Measurements from ENCODE around the gene NHSL2.
"Not testable (repeated sequence)": the region's sequence is repeated elsewhere in the genome, so short reads cannot be mapped to it uniquely, and the experiment has no call there.

NHSL2 gene

DNA sequence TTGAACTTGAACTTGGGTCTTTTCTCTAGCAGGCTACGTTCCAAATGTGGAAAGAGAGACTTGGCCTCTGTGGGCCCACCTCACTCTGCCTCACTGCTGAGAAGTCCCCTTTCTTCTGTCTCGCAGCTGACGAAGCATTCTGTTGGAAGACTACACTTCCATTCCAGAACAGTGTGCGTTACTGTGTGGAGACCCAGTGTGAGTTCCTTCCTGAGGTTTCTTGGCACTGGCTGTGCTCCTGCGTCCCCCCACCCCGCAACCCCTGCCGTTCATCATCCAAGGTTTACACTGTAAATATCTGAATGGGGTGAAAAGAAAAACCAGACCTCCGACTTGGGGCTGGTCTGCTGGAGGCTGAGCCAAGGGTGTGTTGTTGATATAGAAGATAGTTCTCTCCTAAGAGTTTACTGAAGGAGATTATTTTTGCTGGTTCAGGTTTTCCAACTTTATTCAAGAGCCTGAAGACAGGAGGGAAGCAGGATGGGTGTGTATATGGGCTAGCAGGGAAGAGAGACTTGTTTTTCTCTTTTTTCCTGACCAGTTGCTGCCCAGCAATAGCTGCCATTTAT lies 34.7 kb downstream of the NHSL2 start:
- H3K27ac Mint-ChIP-seq: no peak overlapping the region
- H3K27me3 Mint-ChIP-seq: peaks cover 6% of the 10 kb centered on the region
- no peaks in the 10 kb centered on the region for H3K36me3 Mint-ChIP-seq
- no peaks in the 10 kb centered on the region for H3K4me1 Mint-ChIP-seq
- H3K9me3 Mint-ChIP-seq: peaks cover 4% of the 10 kb centered on the region
- ATAC-seq: no peak
- no peak overlapping the region for H3K4me3 Mint-ChIP-seq

DNA sequence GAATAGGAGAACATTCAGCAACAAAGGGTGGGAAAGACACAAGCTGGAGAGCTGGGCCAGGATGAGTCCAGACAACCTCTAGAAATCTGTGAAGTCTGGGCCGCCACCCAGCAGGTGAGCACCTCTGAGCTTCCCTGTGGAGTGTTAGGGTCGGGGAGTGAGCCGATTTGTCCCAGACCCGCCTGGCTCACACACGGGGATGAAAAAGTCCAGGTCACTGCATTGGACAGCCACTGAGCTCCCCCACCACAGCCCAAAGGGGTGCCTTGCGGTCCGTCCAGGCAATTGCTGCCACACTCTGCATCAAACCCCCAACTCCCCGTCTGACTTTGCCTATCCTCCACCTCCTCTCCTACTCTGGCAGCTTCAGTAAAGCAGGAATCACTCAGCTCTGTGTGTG lies 38.7 kb downstream of the NHSL2 start:
- Mint-ChIP-seq H3K9me3 (no peaks in the 10 kb centered on the region), H3K36me3 (no peaks in the 10 kb centered on the region), H3K4me3 (no peak overlapping the region), H3K27me3 (no peaks in the 10 kb centered on the region), H3K27ac (no peak overlapping the region), H3K4me1 (no peaks in the 10 kb centered on the region)
- no peak for ATAC-seq

DNA sequence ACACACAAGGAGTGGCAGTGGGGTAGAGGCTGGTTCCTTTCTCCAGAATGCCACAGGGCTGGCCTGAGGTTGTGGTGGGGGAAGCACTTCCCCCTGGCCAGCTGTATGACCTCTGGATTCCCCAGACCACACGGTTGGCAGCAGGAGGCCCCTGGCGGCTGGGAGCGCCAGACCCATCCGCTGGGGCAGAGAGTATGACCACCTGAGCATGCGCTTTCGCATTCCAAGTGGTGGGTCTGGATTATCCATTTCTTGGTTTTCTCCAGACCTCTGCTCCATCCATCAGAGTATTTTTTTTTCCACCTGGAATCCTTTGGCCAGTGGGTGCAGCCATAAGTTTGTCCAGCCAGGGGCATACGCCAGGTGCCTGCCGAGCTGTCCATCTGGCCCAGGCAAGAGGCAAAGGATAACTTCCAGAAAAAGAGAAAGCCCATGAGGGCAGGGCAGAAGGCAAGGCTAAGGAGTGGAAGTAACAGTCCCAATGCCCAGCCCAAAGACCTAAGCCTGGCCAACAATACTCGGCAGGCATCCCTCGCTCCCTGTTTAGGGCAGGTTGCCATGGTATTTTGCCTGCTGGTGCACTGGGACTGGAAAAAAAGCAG lies 39.3 kb downstream of the NHSL2 start:
- H3K4me1 Mint-ChIP-seq: no peaks in the 10 kb centered on the region
- no peaks in the 10 kb centered on the region for H3K9me3 Mint-ChIP-seq
- H3K27me3 Mint-ChIP-seq: no peaks in the 10 kb centered on the region
- no peak for ATAC-seq
- H3K36me3 Mint-ChIP-seq: no peaks in the 10 kb centered on the region
- no peak overlapping the region for H3K4me3 Mint-ChIP-seq
- H3K27ac Mint-ChIP-seq: no peak overlapping the region

DNA sequence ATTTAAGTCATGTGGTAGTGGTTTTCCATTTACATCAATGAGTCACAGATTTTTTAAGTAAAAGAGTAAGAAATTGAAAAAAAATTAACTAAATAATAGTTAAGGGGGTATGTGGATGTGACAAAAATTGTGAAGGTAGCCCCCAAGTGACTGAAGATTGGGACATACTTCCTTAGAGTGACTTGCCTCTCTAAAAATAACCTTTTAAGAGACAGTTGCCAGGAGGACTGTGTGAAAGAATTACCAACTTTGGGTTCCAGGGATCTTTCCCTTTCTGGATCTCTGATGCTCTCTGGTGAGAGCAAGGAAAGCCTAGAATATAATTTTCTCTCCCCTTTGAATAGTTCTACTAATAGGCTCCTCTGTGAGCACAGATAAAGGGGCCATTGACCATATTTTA lies 42.7 kb downstream of the NHSL2 start:
- H3K9me3 Mint-ChIP-seq: no peaks in the 10 kb centered on the region
- no peaks in the 10 kb centered on the region for H3K27me3 Mint-ChIP-seq
- no peaks in the 10 kb centered on the region for H3K4me1 Mint-ChIP-seq
- ATAC-seq: no peak
- no peaks in the 10 kb centered on the region for H3K36me3 Mint-ChIP-seq
- no peak overlapping the region for H3K4me3 Mint-ChIP-seq
- no peak overlapping the region for H3K27ac Mint-ChIP-seq

GRCh38 chrX:71953946-71954345 lies 43.3 kb downstream of the NHSL2 start:
- no peak overlapping the region for H3K4me3 Mint-ChIP-seq
- H3K27ac Mint-ChIP-seq: no peak overlapping the region
- ATAC-seq: no peak
- no peaks in the 10 kb centered on the region for H3K36me3 Mint-ChIP-seq
- no peaks in the 10 kb centered on the region for H3K9me3 Mint-ChIP-seq
- no peaks in the 10 kb centered on the region for H3K4me1 Mint-ChIP-seq
- H3K27me3 Mint-ChIP-seq: no peaks in the 10 kb centered on the region

DNA sequence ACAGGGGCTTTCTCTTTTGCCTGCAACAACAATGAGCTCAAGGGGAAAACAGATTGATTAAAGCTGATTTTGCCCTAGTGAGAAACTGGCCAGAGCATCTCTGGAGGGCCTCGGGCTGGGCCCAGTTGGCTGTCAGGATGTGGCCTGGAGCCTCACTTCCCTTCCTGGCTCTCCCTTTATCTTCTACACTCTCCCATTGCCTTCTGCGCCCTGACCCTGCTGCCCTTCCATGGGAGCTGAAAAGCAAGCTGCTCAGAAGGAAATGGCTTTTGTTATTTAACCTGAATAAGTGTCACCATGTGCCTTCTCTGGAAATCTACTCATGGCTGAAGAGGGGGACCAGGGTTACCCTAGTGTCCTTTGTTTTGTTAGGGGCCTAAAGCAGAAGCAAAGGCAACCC lies 43.8 kb downstream of the NHSL2 start:
- Mint-ChIP-seq H3K4me1 (no peaks in the 10 kb centered on the region), H3K4me3 (no peak overlapping the region), H3K36me3 (no peaks in the 10 kb centered on the region), H3K27me3 (no peaks in the 10 kb centered on the region), H3K27ac (no peak overlapping the region), H3K9me3 (no peaks in the 10 kb centered on the region)
- no peak for ATAC-seq

DNA sequence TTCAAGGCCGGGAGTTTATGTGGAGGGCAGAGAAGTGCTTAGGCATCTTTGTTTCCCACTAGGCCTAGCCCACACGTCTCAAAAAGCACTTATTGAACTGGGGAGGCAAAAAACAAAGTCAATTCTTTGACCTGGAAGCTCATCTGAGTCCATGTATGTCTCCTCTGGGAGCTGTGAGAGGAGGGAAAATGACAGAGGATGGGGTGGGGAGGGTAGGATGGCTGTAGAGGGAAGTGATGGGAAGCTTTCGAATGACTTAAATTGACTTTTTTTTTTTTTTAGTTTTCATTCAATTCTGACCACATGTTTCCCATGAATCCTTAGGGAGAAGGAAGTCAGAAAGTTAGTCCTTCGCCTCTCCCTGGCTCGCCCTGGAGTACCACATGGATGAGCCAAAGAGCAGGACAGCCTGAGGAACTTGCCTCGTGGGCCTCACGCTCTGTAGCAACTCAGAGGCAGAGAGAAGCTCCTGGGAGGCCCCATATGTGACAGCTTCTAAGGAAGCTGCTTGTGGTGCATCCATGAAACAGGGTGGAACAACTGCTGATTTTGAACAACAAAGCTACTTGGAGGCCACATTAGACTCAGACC lies 45.0 kb downstream of the NHSL2 start:
- Mint-ChIP-seq H3K4me3 (no peak overlapping the region), H3K9me3 (no peaks in the 10 kb centered on the region), H3K4me1 (no peaks in the 10 kb centered on the region), H3K36me3 (no peaks in the 10 kb centered on the region), H3K27me3 (no peaks in the 10 kb centered on the region), H3K27ac (no peak overlapping the region)
- ATAC-seq: no peak

GRCh38 chrX:71958281-71958675 lies 47.6 kb downstream of the NHSL2 start:
- no peak overlapping the region for H3K27ac Mint-ChIP-seq
- H3K4me1 Mint-ChIP-seq: no peaks in the 10 kb centered on the region
- no peak for ATAC-seq
- no peaks in the 10 kb centered on the region for H3K36me3 Mint-ChIP-seq
- H3K27me3 Mint-ChIP-seq: peaks cover 8% of the 10 kb centered on the region
- H3K9me3 Mint-ChIP-seq: no peaks in the 10 kb centered on the region
- no peak overlapping the region for H3K4me3 Mint-ChIP-seq

DNA sequence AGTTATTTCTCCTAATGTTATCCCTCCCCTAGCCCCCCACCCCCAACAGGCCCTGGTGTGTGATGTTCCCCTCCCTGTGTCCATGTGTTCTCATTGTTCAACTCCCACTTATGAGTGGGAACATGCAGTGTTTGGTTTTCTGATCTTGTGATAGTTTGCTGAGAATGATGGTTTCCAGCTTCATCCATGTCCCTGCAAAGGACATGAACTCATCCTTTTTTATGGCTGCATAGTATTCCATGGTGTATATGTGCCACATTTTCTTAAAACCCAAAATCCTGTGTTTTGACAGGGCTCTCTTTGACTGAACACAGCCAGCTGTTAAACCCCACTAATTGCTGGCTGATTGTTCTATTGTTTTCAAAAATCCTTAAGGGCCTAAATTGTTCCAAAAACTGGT lies 53.5 kb downstream of the NHSL2 start:
- not testable (repeated sequence) for ATAC-seq, H3K27me3 Mint-ChIP-seq, H3K4me1 Mint-ChIP-seq, H3K36me3 Mint-ChIP-seq, H3K4me3 Mint-ChIP-seq, H3K27ac Mint-ChIP-seq, H3K9me3 Mint-ChIP-seq

GRCh38 chrX:71974916-71975315 lies 64.3 kb downstream of the NHSL2 start:
- Mint-ChIP-seq H3K4me3 (no peak overlapping the region), H3K4me1 (no peaks in the 10 kb centered on the region), H3K27ac (no peak overlapping the region), H3K9me3 (no peaks in the 10 kb centered on the region), H3K27me3 (peaks cover 12% of the 10 kb centered on the region), H3K36me3 (no peaks in the 10 kb centered on the region)
- ATAC-seq: no peak

GRCh38 chrX:71976753-71977152 lies 66.1 kb downstream of the NHSL2 start:
- Mint-ChIP-seq H3K4me1 (no peaks in the 10 kb centered on the region), H3K4me3 (no peak overlapping the region), H3K36me3 (no peaks in the 10 kb centered on the region), H3K9me3 (no peaks in the 10 kb centered on the region), H3K27ac (no peak overlapping the region), H3K27me3 (peaks cover 12% of the 10 kb centered on the region)
- no peak for ATAC-seq

DNA sequence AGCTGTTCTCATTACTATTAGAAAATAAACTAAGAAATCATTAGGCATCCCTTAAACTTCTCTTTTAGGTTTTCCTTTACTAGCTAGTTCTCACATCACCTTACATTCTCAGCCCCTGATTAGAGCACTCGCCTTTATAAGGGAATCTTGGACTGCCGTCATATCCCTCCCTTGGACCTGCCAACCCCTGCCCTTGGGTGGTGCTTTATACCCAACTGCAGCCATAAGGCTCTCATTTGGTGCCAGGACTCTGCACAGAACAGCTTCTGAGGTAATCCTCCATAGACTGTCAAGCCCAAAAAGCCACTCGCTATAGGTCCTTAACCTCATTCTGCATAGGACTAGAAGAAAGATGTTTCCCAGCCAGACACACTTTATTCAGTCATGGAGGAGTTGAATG lies 67.5 kb downstream of the NHSL2 start:
- peaks cover 12% of the 10 kb centered on the region for H3K27me3 Mint-ChIP-seq
- H3K9me3 Mint-ChIP-seq: no peaks in the 10 kb centered on the region
- H3K36me3 Mint-ChIP-seq: no peaks in the 10 kb centered on the region
- H3K4me1 Mint-ChIP-seq: no peaks in the 10 kb centered on the region
- no peak overlapping the region for H3K27ac Mint-ChIP-seq
- ATAC-seq: no peak
- H3K4me3 Mint-ChIP-seq: no peak overlapping the region

DNA sequence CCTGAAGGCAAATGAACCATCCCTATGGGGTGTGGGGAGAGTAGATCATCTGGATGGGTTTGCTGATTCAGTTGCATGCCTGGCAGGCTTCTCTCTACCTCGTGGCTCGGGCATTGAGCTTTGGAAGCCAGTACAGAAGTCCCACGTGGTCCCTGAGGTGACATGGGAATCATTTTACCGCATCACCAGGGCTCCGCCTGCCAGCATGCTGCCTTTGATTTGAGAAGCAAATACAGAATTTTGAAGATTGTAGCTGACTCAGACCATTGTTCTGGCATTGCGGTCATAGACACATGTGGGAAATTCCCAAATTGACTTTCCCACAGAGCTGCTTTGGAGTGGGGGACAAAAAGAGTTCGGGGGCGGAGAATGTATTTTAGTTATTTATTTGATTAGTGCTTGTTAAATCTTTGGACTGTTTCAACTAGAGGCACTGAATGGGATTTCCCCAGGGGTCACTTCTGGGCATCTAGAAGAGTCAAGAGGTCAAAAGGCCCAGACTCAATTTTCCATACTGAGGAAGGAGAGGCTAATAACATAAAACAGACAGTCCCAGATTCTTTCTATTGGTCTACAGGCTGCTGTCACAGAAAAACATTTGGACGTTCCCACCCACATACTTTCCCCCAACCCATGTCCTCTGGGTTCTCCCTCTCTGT lies 79.3 kb downstream of the NHSL2 start:
- Mint-ChIP-seq H3K27me3 (no peaks in the 10 kb centered on the region), H3K4me1 (no peaks in the 10 kb centered on the region), H3K27ac (no peak overlapping the region), H3K4me3 (no peak overlapping the region), H3K36me3 (no peaks in the 10 kb centered on the region), H3K9me3 (no peaks in the 10 kb centered on the region)
- ATAC-seq: no peak

DNA sequence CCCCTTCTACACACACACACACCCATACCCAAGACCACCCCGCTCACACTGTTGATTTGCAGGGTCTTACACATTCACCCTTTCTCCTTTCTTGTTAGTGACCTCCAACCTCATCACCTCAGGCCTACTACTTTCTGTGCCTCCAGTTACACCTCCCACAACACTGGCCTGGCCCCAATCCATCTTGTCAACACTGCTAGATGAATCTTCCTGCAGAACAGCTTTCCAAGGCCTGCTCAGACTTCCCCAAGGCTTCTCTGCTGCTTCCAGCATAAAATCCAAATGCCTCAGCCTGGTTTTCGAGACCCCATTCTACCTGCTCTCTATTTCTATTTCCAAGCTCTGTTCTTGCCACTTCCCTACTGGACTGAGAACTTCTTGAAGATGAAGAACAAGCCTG lies 79.9 kb downstream of the NHSL2 start:
- H3K36me3 Mint-ChIP-seq: no peaks in the 10 kb centered on the region
- H3K4me3 Mint-ChIP-seq: no peak overlapping the region
- H3K9me3 Mint-ChIP-seq: no peaks in the 10 kb centered on the region
- H3K4me1 Mint-ChIP-seq: no peaks in the 10 kb centered on the region
- no peaks in the 10 kb centered on the region for H3K27me3 Mint-ChIP-seq
- no peak for ATAC-seq
- no peak overlapping the region for H3K27ac Mint-ChIP-seq

DNA sequence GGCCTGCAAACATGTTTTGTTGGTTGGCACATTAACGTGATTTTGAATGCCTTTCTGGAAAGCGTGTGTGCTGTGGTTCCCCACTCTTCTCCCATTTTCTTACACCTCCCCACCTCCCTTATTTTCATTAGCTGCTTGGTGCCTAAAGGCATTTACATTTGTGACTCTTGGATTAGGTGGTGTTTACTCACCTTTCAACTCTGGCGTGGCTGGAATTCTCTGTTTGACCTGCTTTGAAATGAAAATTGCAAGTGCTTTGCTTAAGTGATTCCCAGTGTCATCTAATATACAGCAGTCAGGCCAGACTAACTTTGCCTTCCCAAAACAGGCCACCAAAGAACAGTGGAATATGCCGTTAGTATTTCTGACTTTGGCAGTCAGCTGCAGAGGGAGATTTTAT lies 80.5 kb downstream of the NHSL2 start:
- Mint-ChIP-seq H3K27ac (no peak overlapping the region), H3K4me1 (no peaks in the 10 kb centered on the region), H3K27me3 (no peaks in the 10 kb centered on the region), H3K36me3 (no peaks in the 10 kb centered on the region), H3K9me3 (no peaks in the 10 kb centered on the region), H3K4me3 (no peak overlapping the region)
- no peak for ATAC-seq

- no peaks in the 10 kb centered on the region for H3K9me3 Mint-ChIP-seq
- no peak overlapping the region for H3K4me3 Mint-ChIP-seq
- no peaks in the 10 kb centered on the region for H3K4me1 Mint-ChIP-seq
- no peaks in the 10 kb centered on the region for H3K36me3 Mint-ChIP-seq
- H3K27me3 Mint-ChIP-seq: no peaks in the 10 kb centered on the region
- no peak overlapping the region for H3K27ac Mint-ChIP-seq
- ATAC-seq: peak; percentile 64
These were observed 82.1 kb downstream of the NHSL2 start for GRCh38 chrX:71992711-71993110.
